Measurements from ENCODE around the gene GDF2.

GDF2 gene

DNA sequence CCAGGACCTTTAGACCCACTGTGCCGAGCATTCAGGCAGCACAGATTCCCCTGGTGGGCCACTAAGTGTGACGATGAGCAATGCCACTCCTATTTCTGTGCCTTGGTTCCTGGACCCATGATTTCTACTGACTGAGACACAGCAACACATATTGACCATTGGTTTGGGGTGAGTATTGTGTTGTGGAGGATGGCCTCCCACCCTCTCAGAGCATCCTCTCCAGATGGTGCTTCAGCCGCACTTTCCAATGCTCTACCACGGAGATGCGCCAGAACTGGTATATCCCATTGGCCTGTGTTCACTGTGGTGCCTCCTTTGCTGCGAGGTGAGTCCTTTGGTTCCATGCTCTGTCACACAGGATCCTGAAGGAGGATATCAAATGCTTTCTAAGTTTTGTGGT is 32.3 kb upstream of the GDF2 start:
- Histone ChIP-seq H3K4me3 (no peak overlapping the region), H3K27ac (no peak overlapping the region)

DNA sequence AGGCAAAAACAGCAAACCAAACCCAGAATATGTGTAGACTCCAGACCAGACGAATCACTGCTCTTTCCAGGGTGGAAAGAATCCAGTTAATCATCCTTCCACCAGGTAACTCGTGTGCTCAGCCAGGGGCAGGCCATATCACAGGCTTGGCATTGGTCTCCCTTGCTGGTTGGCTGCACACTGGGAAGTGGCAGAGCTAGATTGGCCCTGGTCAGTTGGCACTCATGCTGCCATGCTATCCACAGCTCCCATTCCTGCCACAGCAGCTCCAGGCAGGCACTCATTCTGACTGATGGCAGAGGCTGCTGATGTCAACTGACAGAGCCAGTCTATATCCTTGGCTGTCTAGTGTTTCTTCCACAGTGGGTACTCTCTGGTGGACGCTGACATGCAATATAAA is 31.9 kb upstream of the GDF2 start:
- no peak overlapping the region for H3K27ac ChIP-seq
- no peak overlapping the region for H3K4me3 ChIP-seq

DNA sequence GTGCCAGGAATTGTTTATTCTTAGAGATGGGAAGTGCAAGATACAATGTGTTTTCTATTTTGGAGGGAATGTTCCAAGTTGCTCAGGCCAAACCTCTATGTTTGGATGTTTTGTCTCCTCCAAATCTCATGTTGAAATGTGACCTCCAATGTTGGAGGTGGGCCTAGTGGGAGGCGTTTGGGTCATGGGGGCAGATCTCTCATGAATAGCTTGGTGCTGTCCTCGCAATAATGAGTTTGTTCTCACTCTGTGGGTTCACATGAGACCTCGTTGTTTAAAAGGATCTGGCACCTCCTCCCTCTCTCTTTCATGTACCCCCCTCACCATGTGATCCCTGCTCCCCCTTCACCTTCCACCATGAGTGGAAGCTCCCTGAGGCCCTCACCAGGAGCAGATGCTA is 30.6 kb upstream of the GDF2 start:
- H3K4me3 ChIP-seq: no peak overlapping the region

DNA sequence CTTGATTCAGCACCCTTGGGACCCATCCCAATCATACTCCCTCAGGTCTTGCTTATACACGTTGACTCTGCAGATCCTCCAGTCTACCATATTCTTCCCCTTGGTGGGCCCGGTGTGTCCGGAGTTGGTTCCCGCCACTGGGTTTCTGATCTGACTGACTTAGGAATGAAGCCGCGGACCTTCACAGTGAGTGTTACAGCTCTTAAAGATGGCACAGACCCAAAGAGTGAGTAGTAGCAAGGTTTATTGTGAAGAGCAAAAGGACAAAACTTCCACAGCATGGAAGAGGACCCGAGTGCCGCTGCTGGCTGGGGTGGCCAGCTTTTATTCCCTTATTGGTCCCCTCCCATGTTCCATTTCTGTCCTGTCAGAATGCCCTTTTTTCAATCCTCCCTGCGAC is 28.2 kb upstream of the GDF2 start:
- Histone ChIP-seq H3K4me3 (no peak overlapping the region), H3K27ac (no peak overlapping the region)

More for the DNA sequence above, 30.6 kb upstream of the GDF2 start:
- H3K27ac ChIP-seq: no peak overlapping the region

DNA sequence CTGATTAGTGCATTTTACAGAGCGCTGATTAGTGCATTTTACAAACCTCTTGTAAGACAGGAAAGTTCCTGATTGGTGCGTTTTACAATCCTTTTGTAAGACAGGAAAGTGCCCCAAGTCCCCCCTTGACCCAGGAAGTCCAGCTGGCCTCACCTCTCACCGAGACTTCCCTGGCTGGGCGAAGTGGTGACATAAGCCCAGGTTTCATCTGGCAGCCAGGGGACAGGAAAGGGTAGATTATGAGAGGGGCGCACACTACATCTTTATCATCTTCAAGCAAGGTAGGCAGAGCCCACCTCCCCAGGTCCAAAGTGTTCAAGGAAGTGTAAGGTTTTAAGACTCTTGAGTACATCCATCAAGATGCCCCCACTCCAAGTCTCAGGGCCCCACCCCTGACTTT is 27.8 kb upstream of the GDF2 start:
- H3K4me3 ChIP-seq: no peak overlapping the region
- no peak overlapping the region for H3K27ac ChIP-seq

DNA sequence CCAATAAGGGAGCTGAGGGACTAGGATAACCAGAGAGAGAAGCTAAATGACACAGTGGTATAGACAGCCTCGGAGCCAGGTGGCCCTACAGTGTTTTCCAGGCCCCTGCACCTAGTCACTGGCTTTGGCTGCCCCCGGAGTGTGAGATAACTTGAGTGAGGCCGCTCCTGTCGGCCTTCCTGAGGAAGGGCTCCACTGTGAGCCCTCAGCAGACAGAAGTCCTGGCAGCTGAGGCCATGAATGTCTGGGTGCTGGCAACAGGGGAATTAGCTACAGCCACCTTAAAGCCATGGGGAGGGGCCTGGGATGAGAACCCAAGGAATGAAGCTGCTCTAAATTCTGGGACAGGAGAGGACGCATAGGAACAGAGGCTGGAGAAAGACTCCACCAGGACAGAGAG is 26.8 kb upstream of the GDF2 start:
- Histone ChIP-seq H3K4me3 (no peak overlapping the region), H3K27ac (peak overlapping the region in 1 of 21 experiments; percentile 63)

DNA sequence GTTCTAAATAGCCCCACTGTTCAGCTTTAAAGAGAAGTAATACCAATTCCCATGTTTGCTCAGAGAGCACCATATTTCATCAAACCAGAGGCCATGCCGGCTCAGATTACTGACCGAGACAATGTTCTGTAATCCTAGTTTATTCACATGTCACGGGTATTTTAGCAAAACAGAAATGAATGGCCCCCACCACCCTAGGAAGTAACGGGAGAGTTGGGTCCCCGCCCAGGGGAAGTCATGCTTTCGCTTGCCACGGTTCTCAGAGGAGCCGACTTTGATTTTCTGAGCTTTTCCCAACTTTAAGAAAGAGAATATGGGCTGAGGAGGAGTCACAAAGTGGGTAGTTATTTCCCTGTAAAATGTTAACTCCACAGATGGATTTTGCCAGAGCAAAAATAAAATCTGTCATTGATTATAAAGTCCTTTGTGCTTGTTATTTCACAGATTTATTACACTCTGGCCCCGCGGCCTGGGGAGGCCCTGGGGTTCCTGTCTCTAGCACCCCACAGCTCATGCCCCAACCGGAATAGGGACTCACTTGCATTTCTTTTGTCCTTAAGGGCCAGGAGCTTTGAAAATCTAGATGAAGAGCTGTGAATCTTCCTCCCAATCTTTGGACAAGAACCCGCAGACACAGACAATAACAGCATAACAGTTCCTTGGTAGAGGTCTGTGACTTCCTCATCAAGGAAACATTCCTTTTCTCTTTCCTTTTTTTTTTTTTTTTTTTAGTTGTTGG is 25.9 kb upstream of the GDF2 start:
- H3K4me3 ChIP-seq: no peak overlapping the region
- peak overlapping the region in 3 of 21 experiments; percentile 23 to 63 (median 60) for H3K27ac ChIP-seq

DNA sequence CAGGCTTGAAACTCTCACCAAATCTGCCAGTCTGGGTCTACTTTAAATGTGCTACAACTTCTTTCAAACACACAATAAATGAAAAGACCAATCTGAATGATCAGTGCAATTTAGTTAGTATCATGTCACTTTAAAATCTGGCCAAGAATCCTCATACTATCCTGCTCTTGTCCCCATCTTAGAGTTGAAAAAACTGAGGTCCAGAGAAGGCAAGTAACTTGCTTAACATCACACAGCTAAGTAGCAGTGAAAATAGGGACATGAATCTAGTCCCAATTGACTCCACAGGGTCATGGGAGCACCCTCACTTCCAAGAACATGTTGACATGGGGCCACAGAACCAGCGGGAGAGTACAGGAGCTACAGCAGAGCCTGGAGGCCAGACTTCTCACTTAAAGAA is 25.3 kb upstream of the GDF2 start:
- Histone ChIP-seq H3K4me3 (no peak overlapping the region), H3K27ac (no peak overlapping the region)

DNA sequence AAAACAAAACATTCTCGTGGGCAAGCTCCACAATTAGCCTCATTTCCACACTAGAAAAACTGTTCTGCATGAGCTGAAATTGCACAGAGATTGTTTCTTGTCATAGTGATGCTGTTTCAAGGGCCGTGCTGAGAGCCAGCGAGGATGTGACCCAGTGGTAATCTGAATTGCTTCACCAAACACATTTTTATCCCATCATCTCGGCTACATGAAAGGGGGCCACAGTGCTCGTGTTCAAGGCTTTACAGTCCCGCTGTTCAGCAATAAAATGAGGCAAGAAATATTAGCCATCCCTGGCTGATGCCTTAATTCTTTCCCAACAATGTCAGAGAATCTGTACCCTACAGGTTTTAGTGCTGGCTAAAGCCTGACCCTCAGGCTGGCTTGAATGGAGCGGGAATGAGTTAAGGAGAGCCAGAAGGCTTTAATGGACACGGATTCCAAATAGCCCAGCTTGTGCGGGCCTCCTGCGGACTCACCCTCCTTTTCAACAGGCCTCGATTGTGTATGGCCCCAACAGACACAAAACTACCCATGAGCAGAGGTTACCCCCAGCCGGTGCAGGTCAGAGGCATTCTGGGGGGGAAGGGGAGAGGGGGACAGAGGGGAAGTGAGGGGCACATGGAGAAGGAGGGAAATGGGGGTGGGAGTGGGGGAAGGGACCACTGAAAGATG is 24.3 kb upstream of the GDF2 start:
- Histone ChIP-seq H3K27ac (no peak overlapping the region), H3K4me3 (no peak overlapping the region)

DNA sequence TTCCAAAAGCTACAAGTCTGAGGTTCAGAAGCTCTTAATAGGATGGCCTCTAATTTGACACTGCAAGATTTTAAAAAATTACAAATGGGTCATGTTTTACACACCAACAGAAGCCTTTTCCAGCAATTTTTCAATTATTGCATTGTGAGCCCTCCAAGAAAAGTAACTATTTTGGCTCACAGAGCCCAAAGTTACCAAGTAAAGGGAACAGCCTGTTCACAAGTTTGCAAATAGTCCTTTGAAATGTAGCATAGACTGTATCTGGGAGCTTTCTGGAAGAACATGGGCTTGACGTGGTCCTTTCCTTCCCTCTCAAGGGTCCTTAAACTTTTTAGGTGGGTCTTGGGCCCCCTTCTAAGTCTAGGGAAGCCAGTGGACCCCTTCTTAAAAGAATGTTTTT is 23.5 kb upstream of the GDF2 start:
- H3K27ac ChIP-seq: no peak overlapping the region
- H3K4me3 ChIP-seq: no peak overlapping the region

DNA sequence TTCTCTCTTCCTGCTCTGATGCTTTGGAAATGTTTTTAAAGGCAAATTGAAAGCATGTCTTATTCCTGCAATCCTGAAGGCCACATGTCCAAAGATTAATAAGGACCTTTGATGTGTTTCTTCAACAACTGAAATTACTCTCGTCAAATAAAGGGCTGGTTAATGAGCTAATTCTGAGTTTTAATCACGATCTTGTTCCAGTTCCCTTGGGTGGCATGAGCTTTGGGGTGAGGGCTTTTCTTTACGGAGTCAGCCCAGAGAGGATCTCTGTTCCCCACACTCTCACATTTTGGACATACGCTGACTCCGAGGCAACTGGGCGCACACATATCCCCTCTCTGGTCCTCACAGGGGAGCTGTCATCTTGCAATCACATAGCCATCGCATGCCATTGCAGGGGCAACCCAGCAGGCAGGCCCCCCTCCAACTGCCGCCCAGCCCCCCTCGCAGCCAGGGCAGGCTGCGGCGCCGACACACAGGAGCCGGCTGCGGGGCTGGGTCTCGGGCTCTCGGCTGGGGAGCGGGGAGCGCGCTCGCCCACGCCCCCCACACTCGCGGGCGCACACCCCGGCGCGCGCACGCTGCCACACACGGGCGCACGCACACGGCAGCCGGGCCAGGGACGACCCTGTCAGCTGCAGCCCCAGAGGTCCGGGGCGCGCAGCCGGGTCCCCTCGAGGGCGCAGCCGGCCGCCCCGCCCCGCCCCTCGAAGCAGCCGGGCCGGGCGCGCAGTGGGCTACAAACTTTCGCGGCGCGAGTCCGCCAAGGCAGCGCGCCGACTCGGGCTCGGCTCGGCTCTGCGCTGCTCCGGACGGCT is 22.4 kb upstream of the GDF2 start, which contains the start of gene GDF10:
Gene GDF10, plus strand, starts transcription at position 587 of the 818 bp plus-strand sequence. CDS start 455 bp downstream, outside the sequence.
- Histone ChIP-seq H3K27ac (peak within 1 kb of the TSS in 1 of 21 experiments; percentile 18), H3K4me3 (peak within 1 kb of the TSS; percentile 13 to 53 (median 28))

DNA sequence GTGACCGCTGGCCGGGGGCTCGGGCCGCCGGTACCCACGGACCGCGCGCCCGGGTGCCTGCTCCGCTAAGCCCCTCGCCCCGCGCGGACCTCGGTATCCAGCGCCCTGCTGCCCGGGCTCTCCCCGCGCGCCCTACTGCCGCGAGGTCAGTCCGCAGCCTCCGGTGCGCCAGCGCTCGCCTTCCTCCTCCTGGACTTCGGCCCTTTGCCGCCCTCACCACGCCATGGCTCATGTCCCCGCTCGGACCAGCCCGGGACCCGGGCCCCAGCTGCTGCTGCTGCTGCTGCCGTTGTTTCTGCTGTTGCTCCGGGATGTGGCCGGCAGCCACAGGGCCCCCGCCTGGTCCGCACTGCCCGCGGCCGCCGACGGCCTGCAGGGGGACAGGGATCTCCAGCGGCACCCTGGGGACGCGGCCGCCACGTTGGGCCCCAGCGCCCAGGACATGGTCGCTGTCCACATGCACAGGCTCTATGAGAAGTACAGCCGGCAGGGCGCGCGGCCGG is 21.8 kb upstream of the GDF2 start:
- Histone ChIP-seq H3K4me3 (peak overlapping the region; percentile 13 to 53 (median 28)), H3K27ac (peak overlapping the region in 1 of 21 experiments; percentile 18)

DNA sequence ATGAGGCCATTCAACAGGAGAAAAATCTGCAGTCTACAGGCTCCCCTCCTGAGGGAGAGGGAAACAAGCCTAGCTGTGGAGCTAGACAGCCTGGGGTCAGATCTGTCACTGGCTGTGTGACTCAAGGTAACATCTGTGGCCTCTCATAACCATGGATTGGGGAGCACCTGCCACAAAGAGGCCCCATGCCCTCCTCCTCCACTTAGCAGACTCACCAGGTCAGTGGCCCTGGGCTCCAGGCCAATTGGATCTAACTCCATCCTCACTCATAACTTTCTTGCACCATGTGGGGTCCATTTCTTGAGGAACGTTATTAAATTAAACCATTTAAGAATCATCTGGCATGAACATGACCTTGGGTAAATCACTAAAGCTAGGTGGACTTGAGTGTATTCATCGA is 20.4 kb upstream of the GDF2 start:
- Histone ChIP-seq H3K27ac (no peak overlapping the region), H3K4me3 (no peak overlapping the region)

DNA sequence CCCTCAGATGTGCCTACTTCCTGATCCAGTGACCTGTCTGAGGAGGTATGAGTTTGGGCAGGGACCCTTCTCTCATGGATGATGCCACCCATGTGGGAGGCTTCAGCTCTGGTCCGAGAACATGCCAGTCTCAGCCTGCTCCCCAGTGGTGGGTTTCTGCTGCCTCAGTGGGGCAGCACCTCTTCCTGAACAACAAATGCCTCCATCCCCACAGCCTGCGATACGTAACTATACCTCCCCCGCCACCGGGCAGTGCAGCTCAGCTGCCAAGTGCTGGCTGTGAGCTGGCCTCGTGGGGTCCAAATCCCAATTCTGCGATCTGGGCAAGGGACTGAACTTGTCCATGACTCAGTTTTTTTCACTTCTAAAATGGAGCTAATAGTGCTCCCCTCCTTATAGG is 19.1 kb upstream of the GDF2 start:
- no peak overlapping the region for H3K4me3 ChIP-seq
- no peak overlapping the region for H3K27ac ChIP-seq

DNA sequence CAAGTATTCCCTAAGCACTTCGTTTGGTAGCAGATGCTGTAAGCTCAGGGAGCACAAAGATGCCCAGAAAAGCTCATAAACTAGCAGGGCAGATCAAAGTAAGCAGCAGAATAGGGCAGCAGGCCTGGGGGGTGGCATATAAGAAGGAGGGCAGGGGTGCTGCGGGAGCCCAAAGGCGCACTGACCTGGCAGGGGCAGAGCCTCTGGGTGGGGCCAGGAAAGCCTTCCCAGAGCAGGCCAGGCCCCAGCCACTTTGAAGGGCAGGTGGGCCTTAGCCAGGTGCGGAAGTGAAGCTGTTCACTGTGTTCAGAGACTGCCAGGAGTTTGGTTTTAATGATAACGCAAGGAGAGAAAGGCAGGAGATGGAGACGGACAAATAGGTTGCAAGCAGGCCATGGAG is 18.4 kb upstream of the GDF2 start:
- H3K27ac ChIP-seq: no peak overlapping the region
- no peak overlapping the region for H3K4me3 ChIP-seq

DNA sequence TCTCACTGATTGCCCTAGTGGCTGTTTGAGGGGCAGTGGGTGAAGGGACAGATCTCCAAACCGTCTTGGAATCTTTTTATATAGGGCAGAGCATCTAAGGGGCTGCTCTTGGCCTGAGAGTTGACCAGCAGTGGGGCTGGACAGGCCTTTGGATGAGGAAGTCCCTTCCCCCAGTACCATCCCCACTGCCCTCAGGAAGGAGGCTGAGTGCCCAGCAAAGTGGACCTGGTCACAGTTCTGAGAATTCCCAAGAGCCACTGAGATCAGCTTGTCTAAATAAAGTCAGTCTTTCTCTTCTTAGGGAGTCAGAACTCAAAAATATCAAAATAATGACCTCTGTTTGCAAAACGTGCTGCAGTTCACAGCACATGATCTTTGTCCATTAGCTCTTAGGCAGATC is 16.7 kb upstream of the GDF2 start:
- Histone ChIP-seq H3K4me3 (no peak overlapping the region), H3K27ac (no peak overlapping the region)

DNA sequence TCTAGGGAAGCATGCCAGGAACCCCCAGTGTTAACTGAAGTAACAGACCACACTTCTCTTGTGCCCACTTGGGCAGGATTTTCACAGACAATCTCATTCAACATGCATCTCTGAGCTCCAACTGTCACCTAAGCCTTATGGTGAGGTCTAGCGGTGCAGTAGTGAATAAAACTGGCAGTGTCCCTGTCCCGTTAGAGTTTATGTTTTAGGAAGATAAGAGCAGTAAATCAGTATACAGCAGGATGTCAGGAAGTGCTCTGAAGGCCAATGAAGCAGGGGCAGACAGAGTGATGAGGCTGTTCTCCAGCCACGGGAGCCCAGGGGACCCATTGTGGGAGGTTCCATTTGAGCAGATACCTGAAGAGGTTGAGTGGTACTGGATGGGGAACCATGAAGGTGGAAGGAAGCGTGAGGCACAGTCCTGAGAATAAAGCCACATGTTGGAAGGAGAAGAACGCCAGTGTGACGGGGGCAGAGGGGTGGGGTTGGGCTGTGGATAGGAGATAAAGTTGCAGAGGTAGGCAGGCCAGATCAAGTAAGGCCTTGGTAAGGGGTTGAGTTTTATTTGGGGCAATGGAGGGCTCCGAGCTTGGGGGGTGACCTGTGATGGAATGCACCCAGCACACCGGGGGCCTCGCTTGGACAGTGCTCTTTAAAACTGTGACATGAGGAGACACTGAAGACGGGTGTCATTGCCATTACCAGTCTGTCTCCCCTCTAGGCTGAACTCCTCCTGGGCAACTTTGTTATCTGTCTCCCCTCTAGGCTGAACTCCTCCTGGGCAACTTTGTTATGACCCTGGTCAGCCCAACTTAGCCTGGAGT is 15.7 kb upstream of the GDF2 start:
- no peak overlapping the region for H3K4me3 ChIP-seq
- H3K27ac ChIP-seq: no peak overlapping the region

DNA sequence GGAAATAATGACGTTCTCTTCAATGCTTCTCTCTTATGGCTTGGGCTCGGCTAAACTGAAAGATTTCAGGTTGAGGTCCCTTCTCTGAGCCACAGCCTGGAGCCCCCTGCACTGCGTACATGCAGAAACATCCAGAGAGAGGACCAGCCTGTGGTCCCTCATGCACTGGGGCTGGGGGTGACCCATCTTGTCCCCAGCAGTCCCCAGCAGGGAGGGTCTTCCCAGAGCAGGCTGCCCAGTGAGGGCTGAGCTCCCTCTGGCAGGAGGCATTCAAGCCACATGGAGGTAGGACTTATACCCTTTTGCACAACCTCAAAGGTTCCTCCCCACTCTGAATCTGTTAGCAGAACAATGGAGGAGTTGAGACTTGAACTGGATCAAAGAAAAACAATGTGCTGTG is 14.9 kb upstream of the GDF2 start:
- H3K4me3 ChIP-seq: no peak overlapping the region
- H3K27ac ChIP-seq: no peak overlapping the region

DNA sequence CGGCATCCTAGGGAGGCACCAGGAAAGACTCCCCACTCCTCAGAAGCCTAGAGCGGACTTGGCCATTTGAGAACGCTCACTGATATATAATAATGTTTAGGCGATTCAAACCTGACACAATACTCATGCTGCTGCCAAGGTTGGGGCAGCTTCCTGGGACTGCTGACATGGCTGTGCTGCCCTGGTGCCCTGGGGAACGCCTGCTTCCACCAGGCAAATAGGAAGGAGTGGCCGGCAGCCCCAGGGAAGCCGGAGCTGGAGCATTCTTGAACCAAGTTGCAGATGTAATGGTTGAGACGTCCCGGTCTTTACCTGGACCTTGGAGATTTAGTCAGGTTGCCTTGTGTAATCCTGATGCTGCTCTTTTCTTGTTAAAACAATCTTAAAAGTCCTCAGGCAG is 13.5 kb upstream of the GDF2 start:
- Histone ChIP-seq H3K4me3 (no peak overlapping the region), H3K27ac (no peak overlapping the region)

All from skin epidermis (tissue), 12 donors.